Hematopoietic multipotent progenitor cell treated with erythropoietin and hydrocortisone succinate and interleukin-3 and kit ligand, for 17 days (in vitro differentiated cells): ENCODE results near the gene TANC1.

ENCODE experiments used
- DNase-seq: peaks from one replicate; pipeline ENCODE4 v3.0.0-alpha.2; 2015; ENCODE audit warnings: low spot score

The TANC1 gene

DNA sequence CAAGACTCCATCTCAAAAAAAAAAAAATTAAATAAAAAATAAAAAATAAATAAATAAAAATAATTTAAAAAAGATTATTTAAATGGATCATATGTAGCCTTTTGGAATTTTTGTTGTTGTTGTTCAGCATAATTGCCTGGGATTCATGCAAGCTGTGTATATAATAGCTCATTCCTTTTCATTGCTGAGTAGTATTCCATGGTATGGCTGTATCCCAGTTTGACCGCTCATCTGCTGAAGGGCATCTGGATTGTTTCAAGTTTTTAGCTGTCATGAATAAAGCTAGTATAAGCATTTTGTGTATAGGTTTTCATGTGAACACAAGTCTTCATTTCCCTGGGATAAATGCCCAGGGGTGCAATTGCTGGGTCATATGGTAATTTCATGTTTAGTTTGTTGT is 6.4 kb upstream of the TANC1 start:
- no peak for DNase-seq

DNA sequence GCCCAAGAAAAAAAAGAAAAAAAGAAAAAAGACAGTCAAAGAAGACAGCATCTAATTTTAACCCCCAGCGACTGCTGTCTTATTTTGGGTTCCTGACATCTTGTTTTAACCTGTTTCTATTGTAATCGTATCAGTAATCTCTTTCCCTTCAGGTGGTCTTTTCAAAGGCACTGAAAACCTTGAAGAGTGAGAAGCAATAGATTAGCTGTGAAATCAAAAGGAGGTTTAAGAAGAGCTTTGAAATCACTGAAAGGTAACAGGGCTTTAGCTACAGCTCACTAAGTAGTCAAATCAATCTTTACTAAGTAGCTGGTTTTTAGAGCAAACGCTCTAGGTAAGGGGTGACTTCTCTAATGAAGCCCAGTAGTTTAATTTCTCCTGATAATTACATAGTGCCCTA is 5.4 kb upstream of the TANC1 start:
- DNase-seq, result no peak

DNA sequence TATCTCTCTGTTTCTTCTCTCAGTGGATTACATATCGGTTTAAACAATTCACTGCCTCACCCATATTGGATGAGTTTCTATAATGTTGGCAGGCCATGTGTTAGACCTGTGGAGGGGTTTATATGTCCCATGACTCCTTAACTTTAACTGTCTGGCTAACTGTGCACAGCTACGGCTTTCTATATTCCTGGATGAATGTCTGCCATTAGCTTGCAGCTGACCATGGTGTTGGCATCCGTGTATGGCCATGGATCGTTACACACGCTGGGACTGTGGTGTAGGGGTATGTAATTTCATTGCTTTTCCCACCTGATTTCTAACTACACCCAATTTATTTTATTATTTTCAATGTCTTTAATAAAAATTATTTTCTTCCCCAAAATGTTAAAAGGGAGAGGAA is 3.3 kb upstream of the TANC1 start:
- DNase-seq, result no peak

DNA sequence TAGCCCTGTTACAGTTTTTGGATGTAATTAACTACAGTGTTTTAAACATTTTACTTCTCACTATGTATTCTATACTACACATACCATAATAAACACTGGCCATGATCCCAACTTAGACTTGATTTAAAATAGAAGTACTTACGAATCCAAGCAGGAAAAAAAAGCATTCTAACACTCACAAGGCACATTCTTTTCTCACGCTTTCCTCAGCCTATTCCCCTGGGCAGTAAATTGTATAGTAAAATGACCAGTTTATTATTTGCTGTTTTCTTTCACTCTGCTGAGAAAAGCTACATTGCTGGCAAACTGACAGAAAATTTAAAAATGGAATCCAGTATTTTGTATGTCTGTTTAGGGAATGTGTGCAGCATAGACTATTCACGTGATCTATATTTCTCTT is 2.8 kb upstream of the TANC1 start:
- no peak for DNase-seq

DNA sequence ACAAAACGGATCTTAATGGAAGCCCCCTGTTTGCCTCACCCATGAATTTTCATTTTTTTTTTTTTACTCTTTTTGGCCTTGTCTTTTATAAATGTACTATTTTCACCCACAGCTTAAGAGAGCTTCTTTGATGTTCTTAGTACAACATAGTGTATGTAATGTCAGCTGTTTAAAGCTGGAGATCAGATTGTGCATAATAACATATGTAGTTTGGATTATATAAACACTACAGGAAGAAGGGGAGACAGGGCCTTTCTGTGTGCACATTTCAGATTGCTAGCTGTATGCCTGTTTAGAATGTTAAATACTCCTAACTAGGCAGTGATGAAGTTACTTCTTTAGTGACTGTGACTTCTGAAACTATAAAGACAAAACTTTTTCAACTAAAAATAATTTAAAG is 2.1 kb upstream of the TANC1 start:
- DNase-seq, result no peak

DNA sequence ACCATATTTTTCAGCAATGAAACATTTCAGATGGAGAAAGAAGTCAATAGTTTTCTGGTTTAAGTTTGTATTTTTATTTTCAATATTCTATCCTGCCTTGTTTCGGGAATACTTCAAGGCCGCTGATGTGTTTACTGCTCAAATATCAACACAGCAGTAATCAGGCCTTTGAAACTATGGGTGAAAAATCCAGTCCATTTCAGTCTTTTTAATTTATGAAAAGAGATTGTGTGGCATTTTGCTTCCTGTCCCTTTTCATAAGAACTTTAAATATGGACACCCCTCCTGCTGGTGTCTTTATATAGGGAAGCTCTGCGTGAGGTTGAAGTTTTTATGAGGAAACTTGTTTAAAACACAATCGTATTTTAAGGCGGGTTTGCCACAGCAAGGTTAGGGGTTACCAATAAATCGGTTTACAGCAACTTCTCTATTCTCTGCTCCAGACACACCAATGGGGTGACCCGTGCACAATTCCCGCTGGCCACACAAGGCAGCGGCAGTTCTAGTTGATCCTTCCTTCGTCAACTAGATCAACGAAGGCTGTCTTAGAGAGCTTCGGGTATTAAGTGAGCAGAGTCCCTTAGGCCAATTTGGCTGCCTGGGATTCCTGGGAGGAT is 1.2 kb upstream of the TANC1 start:
- DNase-seq, result no peak

DNA sequence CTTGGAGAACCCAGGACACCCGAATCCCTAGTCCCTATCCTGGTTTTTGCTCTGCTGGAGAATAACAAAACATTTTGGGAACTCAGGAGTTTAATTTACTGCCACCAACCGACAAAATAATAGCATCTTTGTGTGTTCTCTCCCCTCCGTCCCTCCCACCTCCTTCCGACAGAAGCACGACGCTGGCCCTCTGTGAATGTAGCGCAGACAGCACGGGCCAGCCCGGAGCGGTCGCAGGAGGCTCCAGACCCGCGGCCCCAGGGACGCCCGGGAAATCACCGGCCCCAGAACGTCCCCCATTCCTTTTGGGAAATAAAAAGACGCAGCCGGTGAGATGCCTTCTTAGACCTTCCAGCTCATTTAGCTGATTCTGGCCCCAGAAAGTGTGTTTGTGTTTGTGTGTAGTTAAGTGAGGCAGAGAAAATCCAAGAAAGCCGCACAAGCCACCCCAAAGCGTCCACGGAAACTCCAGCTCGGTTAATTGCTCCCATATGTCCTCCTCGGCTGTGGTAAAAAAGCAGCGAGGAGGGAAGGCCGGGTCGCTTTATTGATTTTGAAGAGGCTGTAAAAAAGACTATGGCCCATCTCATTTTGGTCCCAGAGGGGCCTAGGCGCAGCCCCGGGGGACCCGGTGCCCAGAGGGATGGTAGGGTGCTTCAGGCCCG is 577 bp upstream of the TANC1 start:
- DNase-seq, result no peak

DNA sequence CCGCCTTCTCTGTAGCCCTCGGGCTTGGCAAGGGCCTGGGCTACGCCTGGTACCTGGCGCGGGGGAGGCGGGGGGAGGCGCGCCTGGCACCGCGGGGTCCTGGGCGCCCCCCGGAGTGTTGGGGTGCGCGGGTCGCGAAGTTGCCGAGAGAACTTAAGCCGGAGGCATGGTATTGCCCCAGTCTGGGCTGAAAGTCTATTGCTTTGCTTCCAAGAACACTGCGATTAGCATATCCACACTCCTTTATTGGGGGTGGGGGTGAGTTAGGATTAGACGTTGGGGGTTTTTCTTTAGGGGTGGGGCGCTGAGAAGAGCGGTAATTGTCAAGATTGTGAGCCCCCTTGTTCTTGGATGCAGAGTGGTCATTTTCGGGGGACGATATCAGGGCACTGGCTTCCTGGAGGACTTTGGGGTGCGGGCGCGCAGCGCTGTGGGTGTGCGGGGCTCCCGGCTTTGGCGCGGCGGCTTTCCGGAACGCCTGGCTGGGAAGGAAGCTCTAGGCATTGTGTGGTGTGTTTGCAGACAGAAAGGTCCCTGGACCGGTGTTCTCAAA is 798 bp downstream of the TANC1 start:
- no peak for DNase-seq

DNA sequence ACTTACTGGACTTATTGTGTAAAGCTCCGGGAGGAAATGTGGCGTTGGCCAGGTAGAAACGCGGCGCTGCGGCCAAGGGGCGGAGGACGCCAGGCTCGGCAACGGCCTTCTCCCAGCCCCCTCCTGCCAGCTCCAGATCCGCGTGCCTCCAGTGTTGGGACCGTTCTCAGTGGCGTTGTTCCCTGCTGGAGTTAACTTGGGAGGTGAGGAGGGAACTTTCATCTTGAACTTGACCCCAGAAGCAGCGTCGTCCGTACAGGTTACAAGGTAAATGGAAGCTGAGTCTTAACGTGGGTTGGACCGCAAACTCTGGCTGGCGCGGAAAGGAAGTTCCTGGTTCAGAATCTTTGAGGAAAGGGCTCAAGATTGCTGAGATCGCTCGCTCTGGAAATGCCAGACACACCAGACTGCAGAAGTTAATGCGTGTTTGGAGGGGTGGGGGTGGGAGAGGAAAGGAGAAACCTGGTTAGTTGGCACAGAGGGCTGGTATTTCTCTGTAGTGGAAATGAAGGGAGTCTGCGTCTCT is 1.3 kb downstream of the TANC1 start:
- no peak for DNase-seq

DNA sequence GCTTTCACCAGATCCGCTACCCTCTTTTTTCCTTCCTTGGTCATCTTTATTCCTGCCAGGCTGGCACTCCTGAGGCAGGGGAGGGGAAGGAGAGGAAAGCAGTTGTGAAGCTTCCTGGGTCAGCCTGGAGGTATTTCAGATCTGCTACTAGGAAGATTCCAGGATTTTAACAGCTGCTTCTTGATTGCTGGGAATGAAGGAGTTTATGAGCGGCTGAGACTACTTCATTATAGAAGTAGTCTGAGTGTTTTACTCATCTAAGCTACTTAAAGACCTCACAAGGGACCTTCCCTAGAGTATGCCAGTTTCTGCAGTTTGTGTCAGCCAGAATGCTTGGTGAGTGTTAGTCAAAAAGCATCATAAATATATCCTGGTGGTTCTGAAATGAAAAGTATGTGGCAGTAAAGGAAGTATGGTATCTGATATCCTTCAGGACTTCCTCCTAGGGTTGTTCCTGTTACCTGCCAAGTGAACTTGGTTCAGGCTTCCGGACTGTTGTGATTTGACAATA is 1.9 kb downstream of the TANC1 start:
- no peak for DNase-seq

DNA sequence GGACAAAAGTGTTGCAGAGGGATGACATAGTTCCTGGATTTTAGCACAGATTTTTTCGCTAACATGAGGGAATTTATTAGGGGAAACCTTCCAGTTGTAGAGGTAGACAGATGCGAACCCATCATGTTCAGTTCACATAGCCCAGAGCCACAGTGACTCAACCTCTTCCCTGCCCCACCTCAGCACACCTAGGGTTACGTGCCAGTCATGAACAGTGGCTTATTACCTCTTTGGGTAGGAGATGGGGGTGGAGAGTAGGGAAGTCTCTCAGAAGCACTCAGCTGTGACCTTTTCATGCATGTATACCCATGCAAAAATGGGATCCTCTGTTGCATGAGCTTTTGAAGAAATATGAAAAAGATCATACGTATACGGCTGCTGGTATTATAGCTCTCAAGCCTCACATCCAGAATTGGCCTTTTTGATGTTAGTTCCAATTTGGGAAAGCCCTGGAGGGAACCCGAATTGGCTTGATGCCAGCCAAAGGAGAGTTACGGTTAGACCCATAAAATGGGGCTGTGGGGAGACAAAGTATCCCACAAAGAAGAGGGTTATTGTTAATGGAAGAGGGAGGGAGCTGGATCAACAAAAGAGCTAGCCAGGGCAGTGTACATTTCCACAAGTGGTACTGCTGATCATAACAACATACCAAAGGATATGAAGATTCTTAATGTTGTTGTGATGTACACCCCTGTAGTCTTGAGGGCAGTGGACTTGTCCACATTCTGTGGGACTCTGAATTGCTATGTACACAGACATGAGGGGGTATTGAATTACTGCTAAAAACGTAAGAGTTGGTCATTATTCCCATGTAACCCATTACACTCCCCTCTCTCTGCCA is 4.9 kb downstream of the TANC1 start:
- no peak for DNase-seq

DNA sequence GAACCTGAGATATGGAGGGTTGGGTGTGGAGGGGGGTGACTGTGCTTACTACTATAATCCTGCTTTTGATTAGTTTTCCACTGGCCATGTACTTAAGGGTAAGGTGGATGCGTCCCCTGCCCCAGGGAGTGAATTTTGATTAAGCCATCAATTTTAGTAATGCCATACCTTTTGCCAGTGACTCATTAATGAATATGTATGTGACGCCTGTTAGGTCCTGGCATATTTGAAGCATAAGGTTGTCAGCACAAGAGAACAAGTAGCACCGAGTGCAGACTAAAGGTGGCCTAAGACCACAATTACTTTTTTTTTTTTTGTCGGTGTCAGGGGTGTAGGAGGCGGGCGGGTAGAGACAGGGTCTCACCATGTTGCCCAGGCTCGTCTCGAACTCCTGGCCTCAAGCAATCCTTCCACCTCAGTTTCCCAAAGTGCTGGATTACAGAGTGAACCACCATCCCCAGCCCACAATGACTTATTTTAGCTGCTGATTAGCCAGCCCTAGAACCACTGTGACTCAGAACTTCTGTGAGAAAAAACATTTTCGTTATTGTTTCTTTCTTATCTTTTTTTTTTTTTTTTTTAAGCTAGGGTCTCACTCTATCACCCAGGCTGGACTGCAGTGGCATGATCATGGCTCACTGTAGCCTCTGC is 7.0 kb downstream of the TANC1 start:
- no peak for DNase-seq

DNA sequence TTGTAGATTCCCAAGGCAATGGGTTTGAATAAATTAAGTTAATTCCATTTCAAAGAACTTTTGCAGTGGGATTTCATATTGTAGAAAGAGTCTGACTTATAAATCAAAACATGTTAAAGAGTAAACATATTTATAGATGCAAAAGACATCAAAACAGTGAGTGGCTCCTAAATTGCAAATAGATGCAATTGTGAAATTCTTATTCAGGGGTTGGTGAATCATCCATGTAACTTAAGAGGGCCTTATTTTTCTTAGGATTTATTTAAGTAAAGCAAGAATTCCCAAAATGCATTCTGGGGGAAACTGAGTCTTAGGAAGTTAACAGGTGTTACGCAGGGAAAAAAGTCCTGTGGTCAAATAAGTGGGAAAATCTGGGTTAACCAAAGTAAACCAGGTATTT is 11.3 kb downstream of the TANC1 start:
- DNase-seq, result no peak

DNA sequence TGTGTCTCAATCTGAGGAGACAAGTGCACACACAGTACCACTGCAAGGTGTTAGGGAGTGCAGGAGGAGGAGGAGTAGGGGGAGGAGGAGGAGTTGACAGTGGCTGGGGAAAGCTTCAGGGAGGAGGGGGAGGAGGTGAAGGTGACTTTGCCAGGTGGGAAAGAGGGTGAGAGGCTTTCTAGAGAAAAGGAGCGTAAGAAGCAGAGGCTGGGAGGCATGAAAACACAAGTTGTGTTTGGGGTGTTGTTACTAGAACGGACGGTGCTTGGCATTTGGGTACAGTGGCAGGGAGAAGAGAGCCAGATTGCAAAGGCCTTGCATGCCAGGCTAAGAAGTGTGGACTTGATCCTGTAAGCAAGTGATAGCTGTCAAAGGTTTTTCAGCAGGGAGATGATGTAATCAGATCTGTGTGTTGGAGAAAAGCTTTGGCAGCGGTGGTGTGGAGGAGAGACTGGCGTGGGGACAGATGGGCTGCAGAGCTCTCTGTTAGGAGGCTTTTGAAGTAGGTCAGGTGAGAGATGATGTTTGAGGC is 16.2 kb downstream of the TANC1 start:
- DNase-seq, result no peak

DNA sequence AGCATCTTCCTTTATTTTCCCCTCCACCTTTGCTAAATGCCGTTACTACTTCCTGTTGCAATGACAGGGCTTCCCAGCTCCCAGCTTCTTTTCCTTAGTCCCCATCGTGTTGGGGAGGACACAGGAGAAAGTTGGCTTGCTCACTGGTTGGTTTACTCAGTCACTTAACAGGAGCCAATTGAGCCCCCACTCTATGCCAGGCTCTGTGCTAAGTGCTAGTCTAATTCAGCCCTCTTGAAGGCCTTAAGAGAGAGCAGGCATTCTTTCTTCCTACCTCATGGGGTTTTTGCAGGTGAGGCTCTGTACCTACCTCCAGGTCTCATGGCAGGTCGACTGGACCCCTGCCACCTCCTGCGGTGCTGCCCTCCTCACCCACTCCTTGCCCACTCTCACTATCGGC is 20.1 kb downstream of the TANC1 start:
- DNase-seq, result no peak

DNA sequence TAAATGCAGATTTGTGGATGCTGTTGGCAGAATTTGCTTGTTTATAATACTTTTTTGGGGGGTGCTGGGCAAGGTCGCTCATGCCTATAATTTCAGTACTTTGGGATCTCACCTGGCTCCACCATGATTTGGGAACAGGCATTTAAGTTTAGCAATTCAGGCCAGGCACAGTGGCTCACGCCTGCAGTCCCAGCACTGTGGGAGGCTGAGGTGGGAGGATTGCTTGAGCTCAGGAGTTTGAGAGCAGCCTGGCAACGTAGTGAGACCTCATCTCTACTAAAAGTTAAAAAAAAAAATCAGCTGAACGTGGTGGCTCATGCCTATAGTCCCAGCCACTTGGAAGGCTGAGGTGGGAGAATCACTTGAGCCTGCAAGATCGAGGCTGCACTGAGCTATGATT is 20.7 kb downstream of the TANC1 start:
- DNase-seq, result no peak

DNA sequence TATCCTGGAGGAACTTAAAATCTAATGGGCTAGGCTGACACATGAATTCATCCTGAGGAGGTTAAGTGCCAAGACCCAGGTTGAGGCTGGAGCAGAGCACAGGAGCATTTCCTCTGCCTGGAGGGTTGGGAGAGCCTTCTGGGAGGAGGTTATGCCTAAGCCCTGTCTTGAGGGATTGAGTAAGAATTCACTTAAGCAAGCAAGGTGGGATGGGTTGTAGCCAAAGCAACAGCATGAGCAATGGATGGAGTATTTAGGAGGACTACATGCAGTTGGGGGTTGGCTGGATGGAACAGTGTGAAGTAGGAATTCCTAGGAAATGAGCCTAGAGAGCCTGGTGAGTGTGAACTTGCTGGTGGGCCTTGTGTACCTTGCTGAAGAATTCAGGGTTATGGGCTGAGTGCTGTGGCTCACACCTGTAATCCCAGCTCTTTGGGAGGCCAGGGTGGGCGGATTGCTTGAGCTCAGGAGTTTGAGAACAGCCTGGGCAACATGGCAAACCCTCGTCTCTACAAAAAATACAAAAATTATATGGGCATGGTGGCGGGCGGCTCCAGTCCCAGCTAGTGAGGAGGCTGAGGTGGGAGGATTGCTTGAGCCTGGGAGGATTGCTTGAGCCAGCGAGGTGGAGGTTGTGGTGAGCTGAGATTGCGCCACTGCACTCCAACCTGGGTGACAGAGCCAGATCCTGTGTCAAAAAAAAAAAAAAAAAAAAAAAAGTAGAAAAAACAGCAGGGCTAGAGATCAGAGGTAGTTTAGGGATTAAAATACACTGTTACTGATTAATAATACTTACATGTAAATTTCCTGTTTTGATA is 22.2 kb downstream of the TANC1 start:
- DNase-seq, result no peak

DNA sequence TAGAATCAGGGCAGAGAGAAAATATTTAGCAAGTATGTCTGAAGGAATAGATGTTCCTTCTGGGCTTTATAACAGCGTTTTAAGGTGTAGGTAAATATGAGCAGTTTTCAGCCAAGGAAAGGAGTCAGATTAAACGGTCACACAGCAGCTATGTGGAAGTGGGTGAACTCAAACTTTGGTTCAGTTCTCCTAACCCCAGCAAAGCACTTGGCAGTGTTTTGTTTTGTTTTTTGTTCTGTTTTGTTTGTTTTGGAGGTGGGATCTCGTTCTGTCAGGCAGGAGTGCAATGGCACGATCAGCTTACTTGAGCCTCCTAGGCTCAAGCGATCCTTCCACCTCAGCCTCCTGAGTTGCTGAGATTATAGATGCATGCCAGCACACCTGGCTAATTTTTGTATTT is 24.6 kb downstream of the TANC1 start:
- no peak for DNase-seq

DNA sequence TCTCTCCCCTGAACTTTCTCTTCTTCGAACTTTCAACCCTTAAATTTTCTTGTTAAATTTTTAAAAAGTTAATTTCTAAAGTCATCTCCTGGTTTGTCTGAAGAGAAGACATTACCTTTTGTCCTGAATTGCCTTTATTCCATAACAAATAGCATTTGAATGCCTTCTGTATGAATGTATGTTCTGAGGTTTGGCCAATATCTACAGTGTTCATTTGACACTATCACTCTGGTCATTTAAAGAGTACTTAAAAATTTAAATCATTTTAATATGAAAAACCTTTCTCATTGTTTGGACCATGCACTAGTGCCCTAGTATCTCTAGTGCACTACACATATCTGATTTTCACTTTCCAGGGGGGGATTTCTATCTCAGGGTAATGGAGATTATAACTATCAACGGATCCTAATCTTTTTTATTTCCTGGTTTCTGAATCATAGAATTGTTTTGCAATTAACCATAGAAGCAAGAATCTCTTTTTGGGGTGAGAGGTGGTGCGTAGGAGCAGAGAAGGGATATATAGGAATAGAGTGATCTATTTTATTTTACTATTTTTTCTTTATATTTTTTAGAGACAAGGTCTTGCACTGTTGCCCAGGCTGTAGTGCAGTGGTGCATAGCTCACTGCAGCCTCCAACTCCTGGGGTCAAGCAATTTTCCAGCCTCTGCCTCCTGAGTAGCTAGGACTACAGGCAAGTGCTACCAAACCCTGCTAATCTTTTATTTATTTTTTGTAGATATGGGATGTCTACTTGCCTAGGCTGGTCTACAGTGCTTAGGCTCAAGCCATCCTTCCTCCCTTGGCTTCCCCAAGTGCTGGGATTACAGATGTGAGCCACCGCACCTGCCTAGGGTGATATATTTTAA is 25.5 kb downstream of the TANC1 start:
- DNase-seq, result no peak
